NB4 (cell line): Measurements from ENCODE around the gene AP5S1.

ENCODE experiments used
- CTCF ChIP-seq: IDR thresholded peaks from one replicate; pipeline ENCODE4 v1.5.1; 2012; ENCODE audit warnings: low read depth, low read length
- POLR2A ChIP-seq: IDR thresholded peaks from 2 replicates; pipeline ENCODE4 v1.6.1; 2011; ENCODE audit warnings: mild to moderate bottlenecking; ENCODE audit not compliant: insufficient read length; ENCODE audit errors: extremely low read depth

- TF ChIP-seq CTCF = no peak
- no peak for TF ChIP-seq POLR2A
These were observed 19.0 kb downstream of the AP5S1 start for GRCh38 chr20:3839328-3839727.
